IMR-90 (cell line): ENCODE data around the gene SYNE1. TPM values are rescaled to one million over a fixed set of nuclear protein-coding genes. Genes with fewer than 3 reads are reported as not detected.

Source experiments
- ATAC-seq: fragments of 200-7000 bp; cut with Tn5 transposase; 2 replicates; pipeline ENCODE4 v1.9.1; 2020; ENCODE audit warnings: low read depth, mild to moderate bottlenecking, moderate library complexity
- BruUV-seq: library from RNA; stranded (reverse); fragments of 400-500 nt; replicated peaks from 2 replicates; lab custom pipeline; 2021; lab: Mats Ljungman, UMichigan
- CTCF ChIA-PET: fragments of 300-600 bp; formaldehyde crosslinking; extraction: SDS; loops from one replicate; lab custom pipeline; 2021; ENCODE audit warnings: antibody characterized with exemption; lab: Yijun Ruan, JAX
- POLR2A ChIA-PET: fragments of 300-600 bp; sonication (Branson Sonifier 250); formaldehyde crosslinking; loops from one replicate; lab custom pipeline; 2022; ENCODE audit warnings: antibody characterized with exemption; ENCODE audit not compliant: unreplicated experiment; lab: Charles Lee
- DNase-seq: peaks from one replicate; pipeline ENCODE4 v3.0.0; 2013
- H2AFZ ChIP-seq: replicated peaks from 2 replicates; pipeline ENCODE3; 2013; ENCODE audit warnings: low read length, mild to moderate bottlenecking; ENCODE audit not compliant: poor library complexity
- H2AK5ac ChIP-seq: 2 replicates; pipeline ENCODE4 v1.6.1; 2013; ENCODE audit warnings: low read depth, low read length, inconsistent platforms
- H2AK9ac ChIP-seq: replicated peaks from 2 replicates; pipeline ENCODE3; 2013; ENCODE audit warnings: mild to moderate bottlenecking, low read depth, low read length, moderate library complexity; ENCODE audit not compliant: poor library complexity
- H2BK120ac ChIP-seq: 2 replicates; pipeline ENCODE4 v1.6.1; 2013; ENCODE audit warnings: low read depth, low read length, inconsistent platforms
- H2BK15ac ChIP-seq: 3 replicates; pipeline ENCODE4 v1.6.1; 2013; ENCODE audit warnings: low read depth, low read length, inconsistent platforms
- H2BK20ac ChIP-seq: 2 replicates; pipeline ENCODE4 v1.6.1; 2013; ENCODE audit warnings: low read depth, mild to moderate bottlenecking, inconsistent platforms, low read length, moderate library complexity
- H2BK5ac ChIP-seq: 2 replicates; pipeline ENCODE4 v1.6.1; 2013; ENCODE audit warnings: mild to moderate bottlenecking, low read depth, low read length, inconsistent platforms; ENCODE audit not compliant: poor library complexity, severe bottlenecking
- H3K14ac ChIP-seq: replicated peaks from 2 replicates; pipeline ENCODE4 v1.6.1; 2013; ENCODE audit warnings: low read depth, low read length, inconsistent platforms
- H3K18ac ChIP-seq: 2 replicates; pipeline ENCODE4 v1.6.1; 2013; ENCODE audit warnings: low read depth, low read length, control low read depth
- H3K23ac ChIP-seq: 2 replicates; pipeline ENCODE4 v1.6.1; 2013; ENCODE audit warnings: low read depth, low read length, inconsistent platforms
- H3K27ac ChIP-seq: 2 replicates; pipeline ENCODE4 v1.5.1; 2013; ENCODE audit warnings: mild to moderate bottlenecking, control low read depth, low read length; ENCODE audit not compliant: insufficient read depth
- H3K27me3 ChIP-seq: 2 replicates; pipeline ENCODE4 v1.6.1; 2013; ENCODE audit warnings: low read length; ENCODE audit not compliant: control insufficient read depth, insufficient read depth
- H3K36me3 ChIP-seq: 2 replicates; pipeline ENCODE4 v1.6.1; 2013; ENCODE audit warnings: low read length, mixed read lengths; ENCODE audit not compliant: control insufficient read depth, insufficient read depth
- H3K4ac ChIP-seq: 2 replicates; pipeline ENCODE4 v1.6.1; 2013; ENCODE audit warnings: low read depth, low read length, inconsistent platforms
- H3K4me1 ChIP-seq: 2 replicates; pipeline ENCODE4 v1.6.1; 2013; ENCODE audit warnings: low read length, mixed read lengths; ENCODE audit not compliant: control insufficient read depth, insufficient read depth
- H3K4me2 ChIP-seq: 2 replicates; pipeline ENCODE4 v1.6.1; 2013; ENCODE audit warnings: low read depth, mild to moderate bottlenecking, control low read depth, low read length, moderate library complexity
- H3K4me3 ChIP-seq: 2 replicates; pipeline ENCODE4 v1.5.1; 2013; ENCODE audit warnings: low read depth, mild to moderate bottlenecking, control low read depth, low read length, moderate library complexity; ENCODE audit not compliant: insufficient read depth
- H3K56ac ChIP-seq: 2 replicates; pipeline ENCODE4 v1.6.1; 2013; ENCODE audit warnings: low read length, inconsistent platforms; ENCODE audit not compliant: insufficient read depth; ENCODE audit errors: extremely low read depth
- H3K79me1 ChIP-seq, 2 experiments: 2 replicates each; pipeline ENCODE4 v1.6.1; 2013; ENCODE audit warnings: low read length in 2 of 2, inconsistent platforms in 1 of 2, low read depth in 1 of 2
- H3K9ac ChIP-seq: 2 replicates; pipeline ENCODE4 v1.6.1; 2013; ENCODE audit warnings: low read depth, low read length, control low read depth
- H3K9me1 ChIP-seq: 2 replicates; pipeline ENCODE4 v1.6.1; 2013; ENCODE audit warnings: low read length, inconsistent platforms; ENCODE audit not compliant: insufficient read depth
- H3K9me3 ChIP-seq: 2 replicates; pipeline ENCODE4 v1.6.1; 2013; ENCODE audit warnings: low read length; ENCODE audit not compliant: control insufficient read depth, insufficient read depth
- H4K20me1 ChIP-seq: 2 replicates; pipeline ENCODE4 v1.6.1; 2013; ENCODE audit warnings: low read length, inconsistent platforms; ENCODE audit not compliant: insufficient read depth
- H4K5ac ChIP-seq: 2 replicates; pipeline ENCODE4 v1.6.1; 2013; ENCODE audit warnings: mild to moderate bottlenecking, low read depth, low read length, control low read depth
- H4K8ac ChIP-seq, 2 experiments: 2 replicates each; pipeline ENCODE4 v1.6.1; 2013; ENCODE audit warnings: low read depth in 2 of 2, low read length in 2 of 2, control low read depth in 1 of 2, inconsistent platforms in 1 of 2
- H4K91ac ChIP-seq: 2 replicates; pipeline ENCODE4 v1.6.1; 2013; ENCODE audit warnings: low read depth, low read length, inconsistent platforms; ENCODE audit not compliant: insufficient read depth
- CTCF ChIP-seq: conservative IDR thresholded peaks from 2 replicates; pipeline ENCODE4 v1.5.1; 2012; ENCODE audit warnings: mild to moderate bottlenecking, low read depth, low read length, improper control_type of control experiment
- ELK1 ChIP-seq: fragments of 150-350 bp; IDR thresholded peaks from 2 replicates; pipeline ENCODE4 v1.6.1; 2016; ENCODE audit warnings: low read depth, mild to moderate bottlenecking, low read length, moderate library complexity, borderline replicate concordance
- RAD21 ChIP-seq: IDR thresholded peaks from 2 replicates; pipeline ENCODE4 v1.6.1; 2012; ENCODE audit warnings: low read length, improper control_type of control experiment
- WGBS, 2 experiments: methylation state at CpG; one replicate each; pipeline versions ENCODE4 v1.1.5 to v1.1.7; 2013; ENCODE audit warnings: missing lambda C conversion rate in 2 of 2; ENCODE audit not compliant: insufficient read length in 1 of 2; ENCODE audit errors: extremely low coverage in 2 of 2; 5-methylcytosine and 5-hydroxymethylcytosine counted together
- dilution Hi-C: fragments of 300-500 bp; cut with HindIII; formaldehyde crosslinking; loops from one replicate; pipeline ENCODE4 v1.14.3; 2018; ENCODE audit warnings: low sequenced_read_pairs; ENCODE audit not compliant: unreplicated experiment
- in situ Hi-C: fragments of 300-500 bp; cut with MboI; formaldehyde crosslinking; loops from 3 replicates; pipeline ENCODE4 v1.14.3; 2019; ENCODE audit warnings: low sequenced_read_pairs, inconsistent platforms, mixed read lengths
- intact Hi-C: fragments of 100-400 bp; cut with micrococcal nuclease; formaldehyde crosslinking; loops from 2 replicates; pipeline ENCODE4 v1.10.0; 2022
- polyA plus RNA-seq, 3 experiments: library from polyadenylated mRNA; depleted of rRNA; stranded (reverse); fragments of >200 nt; gene quantifications; 2 replicates each; pipeline ENCODE4 v1.2.3, GENCODE V29; 2012; ENCODE audit warnings: low replicate concordance in 1 of 3
- total RNA-seq: library from RNA; depleted of rRNA; stranded (reverse); fragments of >200 nt; gene quantifications from 2 replicates; pipeline ENCODE4 v1.2.3, GENCODE V29; 2012

SYNE1 gene
- total and polyA plus RNA-seq, 2 of the 4 experiments (the other 2 are of a cell fraction) = 34.1 to 159 TPM

- H4K20me1 ChIP-seq = no peaks in the 10 kb centered on the region
- H2AK5ac ChIP-seq = no peak overlapping the region
- peak; percentile 80 for ATAC-seq
- no peak for TF ChIP-seq ELK1
- peak; percentile 41 for TF ChIP-seq CTCF
- peak; percentile 27 for TF ChIP-seq RAD21
- H4K5ac ChIP-seq = no peak overlapping the region
- H2BK120ac ChIP-seq = no peak overlapping the region
- no peak overlapping the region for H3K4ac ChIP-seq
- dilution Hi-C loops (no loop called here), intact Hi-C loops (loop anchor here (5.0 kb wide), 1 partner anchor 34 kb away; no protein-coding TSS in a partner anchor), in situ Hi-C loops (no loop called here)
- no peak overlapping the region for H2AFZ ChIP-seq
- H3K9ac ChIP-seq = no peak overlapping the region
- H3K27ac ChIP-seq = no peak overlapping the region
- H2BK15ac ChIP-seq = no peak overlapping the region
- no peak overlapping the region for H3K4me2 ChIP-seq
- H3K18ac ChIP-seq = no peak overlapping the region
- no CpG with 5 or more reads among the region's 2 CpGs for WGBS, 2 experiments
- peak; percentile 47 for DNase-seq
- peaks cover 49% of the 10 kb centered on the region for H3K36me3 ChIP-seq
- H3K79me1 ChIP-seq = no peaks in the 10 kb centered on the region; a peak in 1 of 4 replicates
- no peak overlapping the region for H3K23ac ChIP-seq
- H2BK5ac ChIP-seq = no peak overlapping the region
- H2BK20ac ChIP-seq = no peak overlapping the region
- H3K9me1 ChIP-seq = no peaks in the 10 kb centered on the region
- CTCF ChIA-PET = interaction anchor here (0.7 kb wide), 1 partner anchor 15 kb away, joined by 3 read pairs; no protein-coding TSS in a partner anchor
- no peak overlapping the region for H3K14ac ChIP-seq
- no peaks in the 10 kb centered on the region for H3K4me1 ChIP-seq
- H3K56ac ChIP-seq = no peak overlapping the region
- H2AK9ac ChIP-seq = no peak overlapping the region
- no peaks in the 10 kb centered on the region for H3K27me3 ChIP-seq
- H3K9me3 ChIP-seq = no peaks in the 10 kb centered on the region
- no peak overlapping the region for H4K91ac ChIP-seq
- POLR2A ChIA-PET = no interaction called here
- H4K8ac ChIP-seq = no peak overlapping the region
- BruUV-seq = no TSS peak
- no peak overlapping the region for H3K4me3 ChIP-seq
These were observed 280.5 kb downstream of the SYNE1 start for GRCh38 chr6:152356662-152357061.
